GM18517 (cell line): ENCODE results near the gene OR1I1.
"Not testable (repeated sequence)": the region's sequence is repeated elsewhere in the genome, so short reads cannot be mapped to it uniquely, and the experiment has no call there.

ENCODE experiments used
- ATAC-seq: cut with Tn5 transposase; IDR thresholded peaks from one replicate; pipeline ENCODE4 v1.9.1; 2021; ENCODE audit warnings: mild to moderate bottlenecking, moderate library complexity; ENCODE audit not compliant: unreplicated experiment

Gene OR1I1

GRCh38 chr19:15097980-15098379, 16.0 kb downstream of the OR1I1 start:
- not testable (repeated sequence) for ATAC-seq

GRCh38 chr19:15098460-15098859, 16.4 kb downstream of the OR1I1 start:
- ATAC-seq: no peak

- ATAC-seq: no peak
Measured at GRCh38 chr19:15099017-15099582, 17.1 kb downstream of the OR1I1 start.

GRCh38 chr19:15101479-15102082, 19.6 kb downstream of the OR1I1 start:
- ATAC-seq: no peak

DNA sequence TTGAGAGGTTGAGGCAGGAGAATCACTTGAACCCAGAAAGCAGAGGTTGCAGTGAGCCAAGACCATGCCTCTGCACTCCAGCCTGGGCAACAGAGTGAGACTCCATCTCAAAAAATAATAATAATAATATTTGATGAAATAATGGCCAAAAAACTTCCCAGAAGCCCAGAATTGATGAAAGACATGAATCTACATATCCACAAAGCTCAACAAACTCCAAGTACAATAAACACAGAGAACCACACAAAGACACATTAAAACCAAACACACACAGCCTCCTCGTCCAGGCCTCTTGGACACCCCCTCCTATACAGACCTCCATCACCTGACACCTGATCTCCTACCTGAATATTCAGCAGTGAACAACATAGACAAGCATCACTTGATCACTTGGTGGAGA, 22.0 kb downstream of the OR1I1 start:
- no peak for ATAC-seq

- no peak for ATAC-seq
Measured at GRCh38 chr19:15104411-15104810, 22.4 kb downstream of the OR1I1 start.

GRCh38 chr19:15105044-15105443, 23.0 kb downstream of the OR1I1 start:
- no peak for ATAC-seq

- ATAC-seq: no peak
Measured at GRCh38 chr19:15107061-15108010, 25.3 kb downstream of the OR1I1 start, which contains the start of gene SYDE1. TSS of gene SYDE1 (plus strand) at chr19:15107401. CDS start at chr19:15107434, 33 bp downstream.

GRCh38 chr19:15108145-15108844, 26.3 kb downstream of the OR1I1 start:
- ATAC-seq: no peak

GRCh38 chr19:15108845-15109767, 27.1 kb downstream of the OR1I1 start:
- no peak for ATAC-seq

GRCh38 chr19:15109768-15110417, 27.9 kb downstream of the OR1I1 start:
- no peak for ATAC-seq

DNA sequence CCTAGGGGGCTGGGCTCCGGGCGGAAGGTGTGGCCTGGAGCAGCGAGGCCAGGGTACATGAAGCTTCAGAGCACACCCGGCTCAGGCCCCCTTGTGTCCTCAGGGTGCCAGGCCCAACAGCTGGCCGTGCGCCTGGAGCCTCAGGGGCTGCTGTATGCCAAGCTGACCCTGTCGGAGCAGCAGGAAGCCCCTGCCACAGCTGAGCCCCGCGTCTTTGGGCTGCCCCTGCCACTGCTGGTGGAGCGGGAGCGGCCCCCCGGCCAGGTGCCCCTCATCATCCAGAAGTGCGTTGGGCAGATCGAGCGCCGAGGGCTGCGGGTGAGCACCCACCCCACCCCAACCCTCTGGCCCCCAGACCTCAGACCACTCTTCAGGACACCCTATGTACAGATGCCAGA, 28.4 kb downstream of the OR1I1 start:
- no peak for ATAC-seq

DNA sequence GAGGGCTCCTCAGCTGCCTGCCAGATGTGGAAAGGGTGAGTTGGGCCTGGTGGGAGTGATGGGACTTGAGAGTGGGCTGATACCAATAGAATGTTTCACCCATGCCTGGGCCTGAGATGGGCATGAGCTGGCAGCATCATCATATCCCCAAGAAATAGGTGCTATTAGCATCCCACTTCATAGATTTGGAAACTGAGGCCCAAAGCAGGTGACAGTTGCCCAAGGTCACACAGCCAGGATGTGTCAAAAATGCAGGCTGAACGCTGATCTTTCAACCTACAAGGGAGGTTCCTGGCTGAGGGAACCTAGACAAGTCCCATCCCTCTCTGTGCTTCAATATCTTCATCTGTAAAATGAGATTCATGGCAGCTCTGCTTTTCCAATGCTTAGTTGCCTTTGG, 29.7 kb downstream of the OR1I1 start:
- no peak for ATAC-seq

- no peak for ATAC-seq
Measured at GRCh38 chr19:15112385-15112784, 30.4 kb downstream of the OR1I1 start.

GRCh38 chr19:15113245-15114152, 31.5 kb downstream of the OR1I1 start:
- ATAC-seq: no peak

DNA sequence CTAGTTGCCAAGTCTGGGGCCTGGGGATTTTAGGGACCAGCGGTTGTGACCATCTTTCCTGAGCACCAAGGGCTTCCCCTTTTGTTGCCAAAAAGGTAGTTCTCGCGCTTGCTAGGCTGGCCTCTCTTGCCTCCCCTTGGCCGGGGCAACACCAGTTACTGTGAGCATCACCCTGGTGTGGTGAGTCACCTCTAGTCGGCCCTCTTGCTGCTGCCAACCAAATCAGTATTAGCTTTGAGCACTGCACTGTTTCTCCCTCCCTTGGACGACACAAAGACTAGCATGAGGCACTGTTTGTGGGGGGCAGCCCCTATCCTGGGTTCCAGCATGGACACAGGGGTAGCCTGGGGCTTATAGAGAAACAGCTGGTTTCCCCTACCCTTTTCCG, 32.1 kb downstream of the OR1I1 start:
- no peak for ATAC-seq

DNA sequence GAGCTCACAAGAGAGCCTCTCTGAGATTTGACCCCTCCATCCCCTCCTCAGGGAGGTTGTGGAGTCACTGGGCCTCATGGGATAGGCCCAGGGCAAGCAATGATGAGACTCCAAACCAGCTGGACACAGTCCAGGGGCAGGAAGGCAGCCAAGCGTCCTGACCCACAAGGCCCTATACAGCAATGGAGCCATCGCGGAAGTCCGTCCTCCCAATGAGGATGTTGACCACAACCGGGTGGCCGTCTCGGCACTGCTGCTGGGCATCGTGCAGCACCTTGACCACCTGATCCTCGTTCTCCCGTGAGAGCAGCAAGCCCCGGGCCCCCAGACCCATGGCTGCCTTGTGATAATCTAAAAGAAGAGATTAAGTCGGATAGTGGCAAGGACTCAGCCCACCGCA, 33.1 kb downstream of the OR1I1 start:
- no peak for ATAC-seq

- ATAC-seq: no peak
Measured at GRCh38 chr19:15115762-15116615, 34.0 kb downstream of the OR1I1 start.
